CD4-positive, alpha-beta T cell treated with Interleukin-10 for 1 hour (primary cell): Measurements from ENCODE around the gene C12orf43.

ENCODE experiments used
- DNase-seq: peaks from one replicate; pipeline ENCODE4 v3.0.0-alpha.2; 2020

The C12orf43 gene

GRCh38 chr12:120996133-120996746 is 20.0 kb downstream of the C12orf43 start:
- DNase-seq: no peak

GRCh38 chr12:120994589-120995337 is 21.5 kb downstream of the C12orf43 start:
- no peak for DNase-seq

- DNase-seq: no peak
Observed at GRCh38 chr12:120994059-120994458, 22.2 kb downstream of the C12orf43 start.

GRCh38 chr12:120993496-120993895 is 22.8 kb downstream of the C12orf43 start:
- DNase-seq: no peak

DNA sequence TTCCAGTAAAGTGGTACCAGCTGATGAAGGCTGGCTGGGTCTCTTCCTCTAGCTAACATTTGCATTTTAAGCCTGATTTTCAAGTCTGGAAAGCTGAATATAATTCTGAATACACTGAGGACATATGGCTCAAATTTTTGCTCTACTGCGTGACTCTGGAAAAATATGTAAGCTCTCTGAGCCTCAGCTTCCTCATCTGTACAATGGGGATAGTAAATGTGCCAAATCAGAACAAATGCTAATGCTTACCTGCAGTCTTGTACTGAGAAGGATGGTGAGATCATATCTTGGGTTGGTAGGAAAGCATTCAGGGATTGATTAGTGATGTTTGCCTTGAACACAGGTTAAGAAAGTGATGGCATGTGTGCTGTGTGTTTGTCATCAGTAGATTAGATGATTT is 23.3 kb downstream of the C12orf43 start:
- DNase-seq: no peak

- DNase-seq: no peak
Observed at GRCh38 chr12:120991965-120992364, 24.3 kb downstream of the C12orf43 start.

- no peak for DNase-seq
Observed at GRCh38 chr12:120990487-120991055, 25.7 kb downstream of the C12orf43 start.

GRCh38 chr12:120989687-120990086 is 26.6 kb downstream of the C12orf43 start:
- DNase-seq: no peak

- no peak for DNase-seq
Observed at GRCh38 chr12:120988658-120989057, 27.6 kb downstream of the C12orf43 start.

GRCh38 chr12:120988234-120988633 is 28.1 kb downstream of the C12orf43 start:
- DNase-seq: no peak

GRCh38 chr12:120984351-120984898 is 31.9 kb downstream of the C12orf43 start:
- DNase-seq: no peak

- DNase-seq: no peak
Observed at GRCh38 chr12:120983759-120984158, 32.5 kb downstream of the C12orf43 start.

DNA sequence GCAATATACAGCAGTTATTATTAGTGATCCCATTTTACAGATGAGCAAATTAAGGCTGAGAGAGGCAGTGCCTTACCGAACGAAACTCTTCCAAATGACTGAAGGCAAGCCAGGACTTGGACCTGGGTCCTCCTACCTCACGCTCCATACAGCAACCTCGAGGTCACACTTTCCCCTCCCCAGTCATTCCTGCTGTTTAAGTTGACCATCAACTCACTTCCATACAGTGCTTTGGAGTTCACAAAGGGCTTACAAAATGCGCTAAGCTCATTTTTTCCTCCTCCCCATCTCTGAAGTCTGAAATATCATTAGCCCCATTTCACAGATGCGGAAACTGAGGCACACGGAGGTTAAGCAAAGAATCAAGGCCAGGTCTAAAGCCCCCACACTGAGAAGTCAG is 33.6 kb downstream of the C12orf43 start:
- DNase-seq: no peak

DNA sequence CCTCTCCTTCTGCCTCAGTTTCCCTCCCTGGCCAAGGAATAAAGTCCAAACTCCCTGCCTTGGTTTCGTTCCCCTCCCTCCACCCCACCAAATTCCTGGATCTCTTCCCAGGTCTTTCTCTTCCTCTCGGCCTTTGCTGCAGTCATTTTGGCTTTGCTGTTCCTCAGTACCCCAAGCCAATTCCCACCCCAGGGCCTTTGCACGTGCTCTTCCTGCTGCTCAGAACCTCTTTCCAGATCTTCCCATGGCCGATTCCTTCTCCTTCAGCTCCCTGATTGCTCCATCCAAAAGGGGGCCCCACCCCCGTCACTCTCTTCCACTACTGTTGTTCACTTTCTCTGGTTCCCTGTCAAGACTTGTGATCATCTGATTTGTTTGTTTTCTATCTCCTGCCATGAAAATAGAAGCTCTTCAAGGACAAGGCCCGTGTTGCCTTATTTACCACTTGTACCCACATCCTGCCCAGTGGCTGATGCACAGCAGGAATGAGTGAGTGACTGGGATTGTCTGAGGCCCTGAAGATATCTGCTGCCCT is 34.8 kb downstream of the C12orf43 start:
- no peak for DNase-seq

GRCh38 chr12:120980800-120981368 is 35.4 kb downstream of the C12orf43 start:
- no peak for DNase-seq

DNA sequence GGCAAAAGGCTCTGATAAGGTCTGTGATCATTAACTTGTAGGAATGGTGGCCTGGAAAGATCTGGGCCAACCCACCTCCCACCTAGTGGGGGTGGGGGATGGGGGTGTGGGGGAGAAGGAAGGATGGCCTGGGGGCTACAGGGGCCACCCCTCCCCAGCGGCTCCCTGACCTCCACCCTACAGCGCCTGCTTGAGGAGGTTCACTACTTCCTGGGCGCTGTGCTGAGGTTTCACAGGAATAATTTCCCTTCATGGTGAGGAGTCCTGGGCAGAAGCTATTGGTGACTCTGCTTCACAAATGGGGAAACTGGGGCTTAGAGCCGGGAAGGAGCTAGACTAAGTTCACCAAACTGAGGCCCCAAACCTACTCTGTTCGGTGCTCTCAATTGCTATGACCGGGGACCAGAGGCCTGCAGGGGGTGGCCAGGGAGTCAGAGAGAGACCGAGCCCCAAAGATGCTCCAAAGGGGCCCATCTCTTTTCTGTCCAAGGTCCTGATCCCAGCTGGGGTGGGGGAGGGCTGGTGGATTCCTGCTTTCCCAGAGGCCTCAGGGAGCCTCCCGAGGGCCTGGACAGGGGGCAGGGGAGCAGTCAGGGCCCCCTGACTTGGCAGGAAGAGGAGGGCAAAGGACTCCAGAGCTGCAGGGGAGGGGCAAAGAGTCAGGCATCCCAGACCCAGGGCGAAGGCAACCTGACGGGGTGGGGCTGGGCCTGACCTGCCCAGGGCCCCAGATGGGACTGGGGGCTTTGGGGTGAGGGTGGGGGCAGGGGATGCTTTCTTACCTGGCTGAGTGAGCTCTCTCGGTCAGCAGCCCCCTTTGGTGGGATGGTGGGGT is 36.2 kb downstream of the C12orf43 start:
- DNase-seq: no peak

GRCh38 chr12:120979220-120979861 is 36.9 kb downstream of the C12orf43 start:
- no peak for DNase-seq

DNA sequence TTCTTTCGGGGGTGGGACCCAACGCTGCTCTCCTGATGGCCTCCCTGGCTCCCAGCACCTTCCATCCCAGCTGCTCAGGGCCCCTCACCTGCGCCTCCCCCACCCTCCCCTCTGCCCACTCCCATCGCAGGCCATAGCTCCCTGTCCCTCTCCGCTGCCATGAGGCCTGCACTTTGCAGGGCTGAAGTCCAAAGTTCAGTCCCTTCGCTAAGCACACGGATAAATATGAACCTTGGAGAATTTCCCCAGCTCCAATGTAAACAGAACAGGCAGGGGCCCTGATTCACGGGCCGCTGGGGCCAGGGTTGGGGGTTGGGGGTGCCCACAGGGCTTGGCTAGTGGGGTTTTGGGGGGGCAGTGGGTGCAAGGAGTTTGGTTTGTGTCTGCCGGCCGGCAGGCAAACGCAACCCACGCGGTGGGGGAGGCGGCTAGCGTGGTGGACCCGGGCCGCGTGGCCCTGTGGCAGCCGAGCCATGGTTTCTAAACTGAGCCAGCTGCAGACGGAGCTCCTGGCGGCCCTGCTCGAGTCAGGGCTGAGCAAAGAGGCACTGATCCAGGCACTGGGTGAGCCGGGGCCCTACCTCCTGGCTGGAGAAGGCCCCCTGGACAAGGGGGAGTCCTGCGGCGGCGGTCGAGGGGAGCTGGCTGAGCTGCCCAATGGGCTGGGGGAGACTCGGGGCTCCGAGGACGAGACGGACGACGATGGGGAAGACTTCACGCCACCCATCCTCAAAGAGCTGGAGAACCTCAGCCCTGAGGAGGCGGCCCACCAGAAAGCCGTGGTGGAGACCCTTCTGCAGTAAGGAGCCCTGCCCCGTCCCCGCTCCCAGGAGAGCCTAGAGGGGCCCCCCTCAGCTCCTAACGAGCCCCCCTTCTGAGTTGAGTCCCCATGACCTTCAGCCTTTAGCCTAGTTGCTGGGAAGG is 37.7 kb downstream of the C12orf43 start, which contains the start of gene HNF1A:
Gene HNF1A, plus strand, starts transcription at position 248 of the 924 bp plus-strand sequence. Its CDS starts 226 bp downstream, at position 474.
- DNase-seq: no peak

GRCh38 chr12:120977531-120978295 is 38.6 kb downstream of the C12orf43 start:
- no peak for DNase-seq
